NCI-H2227 treated with DMSO at 0.1 percent for 48 hours (cell line): ENCODE data around the gene SYT13.

ENCODE experiments used
- DNase-seq: peaks from one replicate; lab custom pipeline; 2025; lab: John Stamatoyannopoulos, UW

SYT13 gene

GRCh38 chr11:45305874-45306623 lies 19.9 kb upstream of the SYT13 start:
- DNase-seq, result no peak

DNA sequence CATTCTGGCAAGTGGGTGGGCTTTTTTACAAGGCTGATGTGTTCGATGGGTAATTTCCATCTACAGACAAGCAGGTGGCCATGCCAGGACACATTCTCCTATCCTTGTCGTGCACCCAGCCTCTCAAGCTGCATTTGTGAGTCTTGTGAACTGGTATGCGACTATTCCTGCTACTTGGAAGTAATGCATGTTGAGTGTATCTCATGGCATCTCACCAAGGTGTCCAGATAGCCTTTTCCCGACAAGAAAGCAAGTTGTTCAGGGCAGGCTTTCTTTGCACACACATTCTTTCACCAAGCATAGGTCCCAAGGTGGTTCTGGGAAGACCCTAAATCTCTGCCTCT lies 18.8 kb upstream of the SYT13 start:
- no peak for DNase-seq

- DNase-seq, result no peak
Observed at GRCh38 chr11:45304111-45304991, 18.2 kb upstream of the SYT13 start.

DNA sequence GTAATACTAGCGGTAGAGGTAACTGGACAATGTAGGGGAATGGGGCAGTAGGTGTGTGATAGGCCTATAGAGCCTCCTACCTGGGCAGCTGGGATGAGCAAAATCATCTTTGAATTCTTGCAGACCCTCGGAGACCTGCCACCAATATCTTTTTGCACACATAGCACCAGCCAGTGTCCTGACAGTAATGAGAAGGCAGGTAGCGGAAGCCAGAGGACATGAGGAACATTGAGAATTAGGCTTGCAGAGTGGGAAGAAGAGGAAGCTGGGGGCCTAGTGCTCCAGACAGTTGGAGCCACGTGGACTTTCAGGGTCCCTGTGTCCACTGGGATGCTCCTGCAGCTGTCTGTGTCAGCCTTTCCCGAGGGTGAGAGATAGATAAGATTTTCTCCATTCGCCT lies 17.2 kb upstream of the SYT13 start:
- DNase-seq, result no peak

GRCh38 chr11:45301537-45302246 lies 15.6 kb upstream of the SYT13 start:
- DNase-seq, result no peak

GRCh38 chr11:45300715-45301114 lies 14.6 kb upstream of the SYT13 start:
- no peak for DNase-seq

GRCh38 chr11:45298718-45299117 lies 12.6 kb upstream of the SYT13 start:
- no peak for DNase-seq

DNA sequence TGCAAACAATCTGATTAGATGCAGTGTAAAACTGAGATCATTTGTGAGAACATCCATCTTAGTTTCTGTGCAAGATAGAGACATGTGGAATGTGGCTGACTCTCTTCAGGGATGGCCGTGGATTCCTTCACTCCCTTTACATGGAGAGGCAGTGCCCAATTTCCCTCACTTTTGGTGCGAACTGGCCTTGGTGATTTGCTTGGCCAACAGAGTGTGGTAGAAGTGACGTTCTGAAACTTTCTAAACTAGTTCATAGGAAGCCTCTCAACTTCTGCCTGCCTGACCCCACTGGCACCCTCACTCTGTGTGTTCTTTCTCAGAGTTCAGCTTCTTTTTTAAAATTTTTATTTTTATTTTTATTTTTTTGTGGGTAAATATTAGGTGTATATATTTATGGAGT lies 9.9 kb upstream of the SYT13 start:
- DNase-seq, result no peak

GRCh38 chr11:45294499-45294898 lies 8.4 kb upstream of the SYT13 start:
- DNase-seq, result no peak

DNA sequence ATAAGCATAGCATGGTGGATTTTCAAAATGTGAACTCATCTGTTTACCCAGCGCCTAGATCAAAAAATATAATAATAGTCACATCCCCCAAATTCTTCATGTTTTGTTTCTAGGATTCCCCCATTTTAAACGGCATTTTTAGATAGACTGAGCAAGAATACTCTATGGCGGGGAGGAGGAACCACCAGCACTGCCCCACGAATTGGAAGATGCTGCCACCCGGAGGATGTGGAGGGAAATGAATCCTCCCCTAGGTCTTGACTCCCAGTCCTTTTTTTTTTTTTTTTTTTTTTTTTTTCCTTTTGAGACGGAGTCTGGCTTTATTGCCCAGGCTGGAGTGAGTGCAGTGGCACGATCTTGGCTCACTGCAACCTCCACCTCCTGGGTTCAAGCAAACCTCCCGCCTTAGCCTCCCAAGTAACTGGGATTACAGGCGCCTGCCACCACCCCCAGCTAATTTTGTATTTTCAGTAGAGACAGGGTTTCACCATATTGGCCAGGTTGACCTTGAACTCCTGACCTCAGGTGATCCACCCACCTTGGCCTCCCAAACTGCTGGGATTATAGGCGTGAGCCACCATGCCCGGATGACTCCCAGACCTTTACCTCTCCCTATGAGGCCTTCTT lies 7.5 kb upstream of the SYT13 start:
- DNase-seq, result peak; percentile 72

GRCh38 chr11:45290586-45290985 lies 4.4 kb upstream of the SYT13 start:
- no peak for DNase-seq

GRCh38 chr11:45289369-45289768 lies 3.2 kb upstream of the SYT13 start:
- DNase-seq, result no peak

DNA sequence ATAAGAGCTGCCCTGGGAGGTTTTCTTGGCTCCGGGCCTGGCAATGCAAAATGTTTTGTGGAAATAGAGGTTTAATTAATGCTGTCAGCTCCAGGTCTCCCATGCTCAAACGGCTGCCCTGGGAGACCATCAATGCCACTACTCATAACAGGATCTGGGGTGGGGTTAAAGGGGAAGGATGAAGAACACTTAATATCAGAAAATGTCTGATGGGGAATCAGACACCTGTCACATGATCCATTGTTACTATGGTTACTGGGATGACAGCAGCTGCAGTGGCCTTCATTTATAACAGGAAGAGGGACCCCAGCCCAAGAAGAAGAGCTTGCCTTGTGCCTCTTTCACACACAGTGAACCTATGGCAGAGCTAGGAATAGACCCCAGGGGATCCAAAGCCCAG lies 2.2 kb upstream of the SYT13 start:
- DNase-seq, result no peak

- DNase-seq, result no peak
Observed at GRCh38 chr11:45287316-45287903, 1.3 kb upstream of the SYT13 start.

DNA sequence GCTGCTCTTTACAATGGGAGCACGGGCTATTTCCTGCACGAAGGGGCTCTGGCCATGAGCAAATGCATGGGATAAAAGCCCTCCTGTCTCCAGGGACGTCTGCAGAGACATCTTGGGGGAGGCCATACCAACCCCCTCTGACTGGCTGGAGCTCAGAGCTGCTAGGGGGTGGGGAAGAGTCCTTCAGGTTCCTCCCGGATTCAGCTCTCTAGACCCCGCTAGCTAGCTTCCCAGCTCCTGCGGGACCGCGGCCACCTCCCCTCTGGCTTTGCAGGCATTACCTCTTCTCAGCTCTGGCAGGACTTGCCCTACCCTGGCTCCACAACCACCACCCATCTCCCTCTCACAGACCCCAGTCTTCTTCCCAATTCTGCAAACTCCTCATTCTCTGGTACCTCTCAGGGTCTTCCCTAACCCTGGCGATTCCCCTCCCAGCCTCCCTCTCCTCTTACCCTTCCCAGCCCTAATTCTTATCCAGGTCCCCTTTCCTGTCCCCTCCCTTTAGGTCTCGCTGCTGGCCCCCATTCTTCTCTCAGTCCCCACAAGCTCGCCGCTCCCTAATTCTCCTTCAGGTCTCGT lies 802 bp downstream of the SYT13 start:
- no peak for DNase-seq

DNA sequence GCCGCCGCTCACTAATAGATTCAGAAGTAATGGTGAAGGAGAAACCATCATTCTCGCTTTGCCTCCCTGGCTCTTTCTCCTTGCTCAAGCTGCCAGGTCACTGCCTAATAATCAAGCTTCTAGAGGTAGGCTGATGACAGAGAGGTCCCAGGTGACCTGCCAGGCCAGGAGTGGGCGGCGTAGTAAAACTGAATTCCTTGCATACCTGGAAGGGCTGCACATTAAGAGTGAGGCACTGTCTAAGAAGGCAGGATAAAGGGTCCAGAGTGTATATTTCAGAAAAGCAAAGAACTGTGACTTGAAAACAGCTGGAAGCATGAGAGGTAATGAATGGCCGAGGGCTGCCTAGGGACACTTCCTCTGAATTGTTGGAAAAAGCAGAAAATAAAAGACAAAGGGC lies 4.1 kb downstream of the SYT13 start:
- DNase-seq, result no peak

GRCh38 chr11:45280449-45280848 lies 5.7 kb downstream of the SYT13 start:
- DNase-seq, result no peak

DNA sequence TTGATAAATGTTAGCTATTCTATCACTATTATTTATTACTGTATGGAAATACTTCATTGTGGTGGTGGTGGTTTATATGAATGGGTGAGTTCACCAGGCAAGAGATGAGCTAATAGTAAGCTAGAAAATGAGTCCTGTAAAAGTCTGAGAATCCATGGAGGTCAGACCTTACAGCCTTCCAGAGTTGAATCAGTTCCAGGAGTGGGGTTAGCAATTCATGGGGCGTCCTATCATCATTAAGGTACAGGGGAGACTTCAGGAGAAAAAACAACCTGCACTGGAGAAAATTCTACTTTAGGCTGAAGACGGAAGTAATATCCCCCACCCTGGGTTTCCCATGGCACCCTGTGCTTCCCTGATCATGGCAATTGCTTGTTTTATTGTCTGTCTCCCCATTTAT lies 6.5 kb downstream of the SYT13 start:
- no peak for DNase-seq

- DNase-seq, result no peak
Observed at GRCh38 chr11:45278714-45279113, 7.4 kb downstream of the SYT13 start.

DNA sequence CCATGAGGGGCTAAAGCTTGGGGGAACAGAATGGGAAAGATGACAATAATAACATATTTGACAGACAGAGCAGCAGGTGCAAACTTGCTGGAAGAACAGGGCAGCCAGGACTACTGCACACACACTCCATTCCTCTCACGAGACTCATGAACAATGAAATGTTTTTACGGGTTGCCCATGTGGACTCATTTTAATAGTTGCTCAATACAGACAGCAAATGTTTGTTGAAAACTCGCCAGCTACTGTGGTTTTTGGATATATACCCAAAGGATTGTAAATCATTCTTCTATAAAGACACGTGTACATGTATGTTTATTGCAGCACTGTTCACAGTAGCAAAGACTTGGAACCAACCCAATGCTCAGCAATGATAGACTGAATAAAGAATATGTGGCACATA lies 10.3 kb downstream of the SYT13 start:
- DNase-seq, result no peak

GRCh38 chr11:45274206-45274605 lies 11.9 kb downstream of the SYT13 start:
- no peak for DNase-seq

- DNase-seq, result no peak
Observed at GRCh38 chr11:45273509-45273908, 12.6 kb downstream of the SYT13 start.
